Stimulated activated CD8-positive, alpha-beta memory T cell treated with anti-CD3 and anti-CD28 coated beads, Interleukin-12 subunit alpha, Interleukin-12 subunit beta, amount 100 ng/mL, for 1 hour (primary cell): ENCODE results near the gene RELL2.

Experiments used
- DNase-seq: peaks from one replicate; pipeline ENCODE4 v3.0.0-alpha.2; 2020; ENCODE audit warnings: low read depth

Gene RELL2

GRCh38 chr5:141677415-141677814, 40.6 kb downstream of the RELL2 start:
- DNase-seq, result no peak

GRCh38 chr5:141680178-141680577, 43.4 kb downstream of the RELL2 start:
- no peak for DNase-seq

GRCh38 chr5:141680751-141681201, 44.0 kb downstream of the RELL2 start:
- no peak for DNase-seq

GRCh38 chr5:141681295-141681694, 44.5 kb downstream of the RELL2 start:
- no peak for DNase-seq

- DNase-seq, result no peak
Measured at GRCh38 chr5:141681695-141682641, 45.2 kb downstream of the RELL2 start, which contains the start of gene ARAP3. Gene ARAP3, minus strand, starts transcription at chr5:141682230. Its CDS starts 1,744 bp downstream, at chr5:141680486.

- DNase-seq, result no peak
Measured at GRCh38 chr5:141683596-141684141, 46.9 kb downstream of the RELL2 start.

GRCh38 chr5:141685591-141685990, 48.8 kb downstream of the RELL2 start:
- no peak for DNase-seq

- DNase-seq, result no peak
Measured at GRCh38 chr5:141686648-141687416, 50.0 kb downstream of the RELL2 start.
